ENCODE results near the gene PTH1R.

PTH1R gene

DNA sequence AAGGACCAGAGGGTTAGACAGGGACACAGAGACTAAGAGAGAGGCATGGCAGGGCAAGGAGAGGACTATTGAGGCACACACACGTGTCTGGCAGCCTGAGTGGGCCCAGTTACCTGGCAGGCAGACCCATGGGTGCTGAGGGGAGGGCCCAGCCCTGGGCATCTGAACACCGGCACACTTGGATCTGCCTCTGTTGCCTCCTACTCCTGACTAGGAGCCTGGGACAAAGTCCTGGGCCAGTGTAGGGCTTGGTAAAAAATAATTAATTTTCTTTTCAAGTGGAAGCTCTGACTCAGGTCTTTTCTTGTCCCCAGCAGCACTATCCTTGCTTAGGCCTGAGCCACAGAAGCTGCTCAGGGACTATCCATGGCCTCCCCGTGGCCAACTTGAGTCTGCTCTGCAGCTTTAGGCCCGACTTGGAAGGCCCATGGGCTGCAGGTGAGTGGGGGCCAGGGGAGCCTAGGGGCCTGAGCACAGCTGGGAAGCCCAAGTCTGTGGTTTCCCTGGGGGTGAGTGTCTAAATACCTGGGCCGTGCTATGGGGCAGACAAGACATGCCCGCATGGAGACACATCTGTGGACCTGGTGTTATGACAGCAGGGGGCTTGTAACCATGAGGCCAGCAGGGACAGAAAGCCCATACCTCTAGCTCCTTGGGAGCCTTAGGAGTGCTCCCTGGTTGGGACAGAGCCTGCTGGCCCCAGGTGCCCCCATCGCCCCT, at the start of gene PTH1R:
Gene PTH1R, plus strand, starts transcription at position 316 of the 720 bp plus-strand sequence. CDS start 5,839 bp downstream, outside the sequence.
- no peak for DNase-seq

DNA sequence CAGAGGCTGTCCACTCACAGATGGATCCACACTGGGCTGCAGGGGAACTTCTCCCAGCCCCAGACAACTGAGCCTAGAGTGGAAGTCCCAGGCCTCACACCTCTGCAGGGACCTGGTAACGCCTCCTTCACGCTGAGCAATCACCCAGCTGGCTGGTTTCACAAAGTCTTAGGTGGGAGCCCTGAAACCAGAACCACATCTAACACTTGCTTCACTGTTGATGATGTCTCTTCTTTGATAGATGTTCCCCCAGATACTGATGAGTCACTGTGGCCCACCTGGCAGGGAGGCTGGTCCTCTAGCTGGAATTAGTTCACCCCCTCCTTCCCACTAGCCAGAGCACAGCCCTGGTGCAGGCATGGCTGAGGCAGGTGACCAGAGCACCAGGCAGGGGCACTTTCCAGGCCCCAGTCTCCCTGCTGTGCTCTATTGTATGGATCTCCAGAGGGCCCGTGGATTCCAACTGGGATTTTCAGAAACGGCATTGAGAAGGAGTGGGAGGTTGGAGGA, 47.8 kb upstream of the PTH1R start:
- no peak for DNase-seq

DNA sequence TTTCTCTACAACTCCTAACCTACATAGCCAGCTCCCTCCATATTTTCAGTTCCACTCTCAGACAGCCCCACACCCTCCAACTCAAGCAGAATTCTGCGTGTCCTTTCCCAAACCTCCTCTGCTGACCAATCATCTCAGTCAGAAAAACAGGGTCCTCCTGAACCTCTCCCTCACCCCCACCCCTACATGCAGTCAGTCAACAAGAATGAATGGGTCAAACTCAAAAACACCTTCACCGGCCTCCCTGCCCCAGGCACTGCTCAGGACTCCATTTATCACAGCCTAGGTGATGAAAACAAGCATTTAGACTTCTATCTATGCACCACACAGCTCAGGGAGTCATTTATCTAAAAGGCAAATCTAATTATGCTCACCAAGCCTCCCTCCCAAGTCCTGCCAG, 46.7 kb upstream of the PTH1R start:
- DNase-seq, result no peak

DNA sequence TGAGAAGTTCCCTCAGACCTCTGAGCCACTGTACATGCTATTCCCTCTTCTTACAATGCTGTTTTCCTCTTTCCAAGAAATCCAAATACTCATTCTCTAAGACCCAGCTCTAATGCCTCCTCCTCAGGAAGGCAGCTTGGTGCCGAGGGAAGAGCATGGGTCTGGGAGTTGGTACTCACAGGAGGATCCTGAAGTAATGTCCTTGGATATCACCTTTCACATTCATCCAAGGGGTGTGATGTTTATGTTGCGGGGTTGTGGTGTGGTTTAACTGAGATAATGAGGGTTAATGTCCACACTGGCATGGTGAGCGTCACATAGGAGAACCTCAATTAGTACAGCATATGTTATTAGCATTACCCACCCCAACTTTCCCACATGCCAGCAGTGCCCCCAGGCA, 46.2 kb upstream of the PTH1R start:
- no peak for DNase-seq

DNA sequence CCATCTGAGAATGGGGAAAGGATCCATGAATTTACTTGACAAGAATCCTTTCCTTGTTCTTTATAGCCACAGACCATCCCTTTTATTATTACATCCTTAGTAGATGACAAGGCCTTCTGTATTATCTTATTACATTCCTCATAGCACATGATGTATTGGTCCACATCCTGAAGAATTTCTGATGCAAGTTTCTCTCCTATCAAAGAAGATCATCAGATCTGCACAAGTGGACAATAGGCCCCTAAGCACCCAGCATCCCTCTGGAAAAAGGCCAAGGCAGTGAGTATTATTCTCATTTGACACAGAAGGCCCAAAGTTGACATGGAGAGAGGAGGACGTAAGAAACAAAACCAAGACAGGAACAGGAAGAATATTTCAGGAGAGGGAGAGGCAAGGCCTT, 45.7 kb upstream of the PTH1R start:
- no peak for DNase-seq

DNA sequence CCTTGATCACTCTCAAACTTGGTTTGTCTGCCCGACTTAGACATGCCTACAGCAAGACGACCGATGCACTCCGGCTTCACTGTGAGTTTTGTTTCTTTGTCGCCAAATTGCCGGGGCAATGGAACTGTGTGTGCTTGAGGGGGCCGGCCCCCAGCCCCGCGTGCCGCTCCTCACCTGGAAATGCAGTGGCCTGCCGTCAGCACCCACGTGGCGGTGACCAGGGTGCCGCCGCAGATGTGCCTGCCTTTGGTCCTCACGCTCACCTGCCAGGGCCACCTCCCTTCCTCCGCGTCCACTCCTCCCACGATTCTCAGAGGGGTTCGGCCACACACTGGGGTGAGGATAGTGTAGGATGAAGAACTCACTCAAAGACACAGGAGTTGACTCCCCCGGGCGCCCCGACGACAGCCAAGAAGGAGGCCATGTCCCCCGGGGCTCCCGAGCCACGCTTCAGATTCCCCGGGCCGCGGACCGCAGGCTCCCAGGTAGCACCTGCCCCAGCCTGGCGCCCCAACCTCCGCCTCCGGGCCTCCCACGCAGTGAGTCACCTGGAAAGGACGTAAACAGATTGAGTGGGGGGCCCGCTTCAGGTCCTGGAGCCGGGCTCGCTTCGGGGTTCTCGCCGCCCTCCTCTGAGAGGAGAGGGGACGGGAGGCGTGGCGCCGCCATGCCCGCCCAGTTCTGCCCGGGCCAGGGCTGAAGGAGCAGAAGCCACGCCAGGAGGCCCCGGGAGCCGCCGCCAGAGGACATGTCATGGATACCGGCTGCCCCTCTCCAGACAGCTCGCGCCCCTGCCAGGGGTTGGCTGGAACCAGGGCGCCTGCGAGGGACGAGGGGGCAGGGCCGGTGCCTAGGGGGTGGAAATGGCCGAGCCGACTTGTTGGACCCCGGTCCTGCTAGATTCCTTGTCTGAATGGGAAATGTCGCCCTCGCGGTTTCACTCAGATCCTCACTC, 43.9 kb upstream of the PTH1R start:
- DNase-seq, result no peak

DNA sequence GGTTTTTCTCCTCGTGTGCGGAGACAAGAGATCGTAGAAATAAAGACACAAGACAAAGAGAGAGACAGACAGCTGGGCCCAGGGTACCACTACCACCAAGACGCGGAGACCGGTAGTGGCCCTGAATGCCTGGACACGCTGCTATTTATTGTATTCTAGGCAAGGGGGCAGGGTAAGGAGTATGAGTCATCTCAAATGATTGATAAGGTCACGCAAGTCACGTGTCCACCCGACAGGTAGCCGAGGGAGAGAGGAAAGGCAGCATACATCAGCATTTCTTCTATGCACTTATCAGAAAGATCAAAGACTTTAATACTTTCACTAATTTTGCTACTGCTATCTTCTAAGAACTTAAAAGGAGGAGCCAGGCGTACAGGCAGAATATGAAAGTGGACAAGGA, 42.5 kb upstream of the PTH1R start:
- DNase-seq, result no peak

DNA sequence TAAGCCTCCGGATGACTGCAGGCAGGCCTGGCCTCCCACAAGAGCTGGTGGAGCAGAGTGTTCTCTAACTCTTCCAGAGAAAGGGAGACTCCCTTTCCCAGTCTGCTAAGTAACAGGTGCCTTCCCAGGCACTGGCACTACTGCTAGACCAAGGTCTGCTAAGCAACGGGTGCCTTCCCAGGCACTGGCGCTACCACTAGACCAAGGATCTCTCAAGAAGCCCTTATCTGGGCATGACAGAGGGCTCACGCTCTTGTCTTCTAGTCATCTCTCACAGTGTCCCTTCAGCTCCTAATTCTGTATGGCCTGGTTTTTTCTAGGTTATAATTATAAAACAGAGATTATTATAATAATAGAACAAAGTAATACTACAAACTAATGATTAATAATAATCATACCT, 42.0 kb upstream of the PTH1R start:
- DNase-seq, result no peak

DNA sequence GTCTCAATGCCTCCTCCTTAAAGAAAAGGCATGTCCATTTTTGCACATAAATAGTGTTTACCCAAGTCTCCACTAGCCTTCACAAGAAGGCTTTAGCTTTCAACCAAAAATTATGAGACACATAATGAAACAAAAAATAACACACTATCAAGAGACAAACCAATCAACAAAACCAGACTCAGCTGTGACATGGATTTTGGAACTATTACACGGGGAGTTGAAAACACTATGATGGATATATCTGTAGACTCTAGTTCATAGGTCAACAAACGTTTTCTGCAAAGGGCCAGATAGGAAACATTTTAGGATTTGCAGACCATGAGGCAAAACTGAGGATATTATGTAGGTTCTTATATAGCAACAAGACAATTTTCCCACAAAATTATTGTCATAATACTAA, 39.2 kb upstream of the PTH1R start:
- no peak for DNase-seq

DNA sequence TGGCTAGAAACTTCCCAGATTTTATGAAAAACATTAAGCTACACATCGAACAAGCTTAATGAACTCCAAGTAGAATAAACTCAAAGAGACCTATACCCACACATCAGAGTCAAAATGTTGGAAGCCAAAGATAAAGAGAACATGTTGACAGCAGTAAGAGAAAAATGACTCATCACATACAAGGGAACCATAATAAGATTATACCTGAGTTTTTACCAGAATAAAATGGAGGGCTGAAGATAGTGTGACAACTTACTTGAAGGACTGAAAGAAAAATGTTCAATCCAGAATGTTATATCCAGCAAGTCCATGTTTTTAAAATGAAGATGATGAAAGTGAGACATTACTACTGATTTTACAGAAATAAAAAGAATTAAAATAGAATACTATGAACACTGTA, 37.0 kb upstream of the PTH1R start:
- DNase-seq, result no peak

DNA sequence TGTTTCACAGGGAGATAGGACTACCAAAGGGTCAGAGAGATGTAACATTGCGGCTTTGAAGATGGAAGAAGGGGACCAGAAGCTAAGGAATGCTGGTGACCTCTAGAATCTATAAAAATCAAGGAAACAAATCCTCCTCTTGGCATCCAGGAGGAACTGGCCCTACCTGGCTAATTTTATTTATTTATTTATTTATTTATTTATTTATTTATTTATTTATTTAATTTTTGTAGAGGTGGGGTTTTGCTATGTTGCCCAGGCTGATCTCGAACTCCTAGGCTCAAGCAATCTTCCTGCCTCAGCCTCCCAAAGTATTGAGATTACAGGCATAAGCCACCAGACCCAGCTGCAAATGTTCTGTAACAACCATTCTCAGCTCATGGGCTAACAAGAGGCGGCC, 34.0 kb upstream of the PTH1R start:
- DNase-seq, result no peak

DNA sequence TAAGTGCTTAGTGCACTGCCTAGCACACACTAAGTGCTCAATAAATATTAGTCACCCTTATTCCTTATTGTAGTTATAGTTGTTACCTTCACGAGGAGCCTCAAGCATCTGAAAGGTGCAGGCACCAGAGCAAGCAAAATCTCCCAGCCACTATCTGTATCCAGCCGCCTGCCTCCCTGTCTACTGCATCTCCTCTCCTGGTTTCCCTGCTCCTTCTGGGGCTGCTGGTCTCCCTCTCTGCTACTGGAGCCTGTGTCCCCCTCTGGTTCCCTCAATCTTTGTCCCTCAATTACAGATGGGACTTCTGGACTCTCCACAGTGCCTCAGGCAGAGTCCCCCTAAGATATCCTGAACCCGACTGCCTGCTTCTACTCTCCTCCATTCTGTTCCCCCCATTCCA, 33.1 kb upstream of the PTH1R start:
- DNase-seq, result no peak

DNA sequence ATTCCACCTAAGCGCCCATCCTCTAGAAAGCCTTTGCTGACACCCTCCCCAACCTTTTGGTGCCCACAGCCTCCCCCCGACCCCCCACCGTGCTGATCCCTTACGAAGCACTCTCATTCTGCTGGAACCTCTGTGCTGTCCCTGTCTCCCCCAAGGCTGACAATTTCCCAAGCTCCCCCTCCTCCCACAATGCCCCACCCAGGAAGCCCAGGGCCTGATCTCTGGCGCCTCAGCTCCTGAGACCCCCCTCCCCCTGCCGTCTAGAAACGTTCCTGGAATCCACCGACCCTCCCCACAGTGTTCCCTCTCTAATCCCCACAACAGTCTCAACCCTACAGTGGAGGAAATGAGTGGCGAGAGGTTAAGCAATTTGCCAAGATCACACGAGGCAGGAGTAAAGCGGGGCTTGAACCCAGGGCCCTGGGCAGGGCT, 32.6 kb upstream of the PTH1R start:
- DNase-seq, result no peak

DNA sequence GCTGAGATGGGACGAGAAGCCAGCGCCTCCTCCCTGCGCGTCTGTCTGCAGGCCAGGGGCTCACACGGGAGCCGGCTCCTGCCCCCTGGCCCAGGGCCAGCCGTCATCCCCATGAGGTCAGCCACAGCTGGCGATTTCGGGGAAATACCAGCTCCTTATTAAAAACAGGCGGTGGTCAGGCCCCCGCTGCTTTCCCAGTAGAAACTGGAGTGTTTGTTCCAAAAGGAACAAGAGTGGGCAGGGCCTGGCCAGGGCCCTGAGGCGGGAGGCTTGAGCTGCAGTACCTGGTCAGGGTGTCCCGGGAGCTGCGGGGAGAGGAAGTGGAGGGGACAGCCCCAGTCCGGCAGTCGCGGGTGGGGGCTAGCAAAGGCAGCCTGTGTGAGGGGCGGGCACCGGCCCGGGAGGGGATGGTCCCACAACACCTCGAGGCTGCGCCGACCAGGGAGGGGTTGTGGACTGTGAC, 32.1 kb upstream of the PTH1R start:
- no peak for DNase-seq

DNA sequence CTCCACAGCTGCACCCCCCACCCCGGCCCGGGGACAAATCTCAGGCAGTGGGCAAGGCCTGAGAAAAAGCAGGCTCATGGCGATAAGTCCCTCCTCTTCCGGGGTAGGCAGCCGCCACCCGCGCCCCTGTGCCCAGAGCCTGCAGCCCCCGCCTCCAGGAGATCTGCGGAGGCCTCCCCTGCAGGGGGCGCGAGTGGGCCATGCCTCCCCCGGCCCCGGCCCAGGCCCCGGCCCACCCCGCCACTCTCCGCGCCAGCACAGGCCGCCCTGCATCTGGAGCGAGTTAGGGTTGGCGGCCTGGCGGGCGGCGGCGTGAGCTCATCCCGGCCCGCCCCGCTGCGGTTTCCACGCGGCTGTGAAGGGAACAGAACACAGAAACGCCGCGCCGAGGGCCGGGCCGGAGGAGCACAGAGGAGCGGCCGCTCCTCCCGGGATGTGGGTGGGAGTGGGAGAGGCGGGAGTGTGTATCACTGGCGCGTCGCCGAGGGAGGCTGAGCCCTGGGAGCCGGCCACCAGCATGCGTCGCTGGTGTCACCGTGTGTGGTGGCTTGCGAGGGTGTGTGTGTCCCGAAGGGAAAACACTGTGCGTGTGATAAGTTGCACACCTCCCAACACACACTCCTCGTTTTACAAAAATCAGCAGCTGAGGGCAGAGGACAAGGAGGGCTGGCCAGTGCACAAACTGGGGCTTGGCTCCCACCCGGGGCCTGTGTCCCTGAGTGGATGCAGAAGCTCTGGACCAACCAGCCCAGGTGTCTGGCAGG, 31.5 kb upstream of the PTH1R start:
- DNase-seq, result peak; percentile 15

DNA sequence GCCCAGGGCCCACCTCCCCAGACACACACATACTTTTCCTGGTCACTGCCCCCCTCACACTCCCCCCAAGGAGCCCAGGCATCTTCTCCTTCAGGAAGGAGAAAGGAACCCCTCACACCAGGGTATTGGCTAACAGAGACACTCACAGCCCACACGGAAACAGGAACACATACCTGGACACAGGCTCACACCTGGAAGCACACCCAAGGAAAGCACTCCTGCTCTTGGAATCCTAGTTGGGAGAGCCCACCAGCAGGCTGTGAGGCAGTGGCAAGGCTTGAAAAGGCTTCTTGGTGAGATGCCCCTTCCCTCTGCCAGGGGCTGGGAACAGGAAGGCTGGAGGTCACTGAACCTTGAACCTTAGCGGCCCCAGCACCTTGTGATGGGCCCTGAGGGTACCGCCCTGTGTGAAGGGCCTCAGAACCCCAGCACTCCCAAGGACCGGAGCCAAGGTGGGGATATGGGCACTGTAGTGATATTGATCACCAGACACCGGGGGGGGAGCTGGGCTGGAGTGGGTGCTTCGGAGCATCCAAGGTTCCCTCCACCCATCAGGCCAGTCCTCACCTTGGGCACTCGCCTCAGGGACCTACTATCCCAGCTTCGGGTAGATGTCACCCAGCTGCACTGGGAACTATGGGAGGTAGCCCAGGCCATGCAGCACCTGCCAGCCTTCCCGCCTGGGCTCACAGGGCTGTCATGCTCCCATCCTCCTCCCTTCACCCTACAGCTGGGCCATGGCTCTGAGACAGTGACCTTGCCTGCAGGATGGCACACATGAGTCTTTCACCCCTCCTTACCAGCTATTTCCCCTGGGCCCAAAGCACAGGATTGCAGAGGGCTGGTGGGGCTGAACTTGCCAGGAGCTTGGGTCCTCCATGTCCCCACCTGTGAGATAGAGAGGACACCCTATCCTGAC, 30.6 kb upstream of the PTH1R start:
- no peak for DNase-seq

DNA sequence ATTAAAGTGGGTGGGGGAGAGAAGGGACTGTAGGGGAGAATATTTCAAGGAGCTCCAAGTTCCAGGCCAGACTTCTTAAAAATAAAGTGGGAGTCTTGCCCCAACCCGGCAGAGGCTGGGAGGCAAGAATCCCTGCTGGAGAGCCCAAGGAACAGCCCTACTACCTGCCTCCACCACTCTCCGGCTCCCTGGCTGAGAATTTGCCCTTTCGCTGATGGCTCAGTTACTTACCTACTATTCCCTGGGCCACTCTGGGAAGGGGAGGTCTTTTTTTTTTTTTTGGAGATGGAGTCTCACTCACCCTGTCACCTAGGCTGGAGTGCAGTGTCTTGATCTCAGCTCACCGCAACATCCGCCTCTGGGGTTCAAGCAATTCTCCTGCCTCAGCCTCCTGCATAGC, 29.8 kb upstream of the PTH1R start:
- DNase-seq, result no peak

DNA sequence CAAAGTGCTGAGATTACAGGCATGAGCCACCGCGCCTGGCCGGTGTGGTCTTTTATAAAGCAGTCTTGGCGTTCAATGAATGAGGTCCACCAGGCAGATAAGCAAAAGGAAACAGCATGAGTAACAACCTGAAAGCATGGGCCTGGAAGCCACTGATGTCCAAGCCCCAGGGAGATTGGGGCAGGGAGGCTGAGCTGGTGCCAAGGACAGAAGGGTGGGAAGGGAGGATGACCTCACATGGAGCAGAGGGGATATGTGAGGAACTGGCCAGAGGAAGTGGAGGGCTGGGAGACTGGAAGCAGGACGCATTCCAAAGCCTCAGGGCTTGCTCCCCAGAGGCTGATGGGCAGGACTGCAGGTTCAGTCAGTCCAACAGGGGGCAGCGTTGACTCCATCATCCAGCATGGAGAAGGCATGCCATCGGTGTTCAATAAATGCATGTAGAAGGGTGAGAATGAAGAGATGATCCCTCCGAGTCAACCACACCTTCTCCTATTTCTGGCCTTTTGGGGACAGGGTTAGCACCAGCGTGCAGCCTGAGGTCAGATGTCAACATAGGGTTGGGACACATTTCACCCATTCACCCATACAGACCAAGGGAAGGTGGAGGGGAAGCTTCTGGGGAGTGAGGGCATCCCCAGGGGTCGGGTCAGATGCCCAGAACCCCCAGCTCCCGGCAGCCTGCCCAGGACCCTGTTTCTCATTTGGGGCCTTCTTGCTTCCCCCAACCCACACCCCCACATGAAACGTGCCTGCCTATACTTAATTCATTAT, 29.1 kb upstream of the PTH1R start:
- DNase-seq, result peak; percentile 8

DNA sequence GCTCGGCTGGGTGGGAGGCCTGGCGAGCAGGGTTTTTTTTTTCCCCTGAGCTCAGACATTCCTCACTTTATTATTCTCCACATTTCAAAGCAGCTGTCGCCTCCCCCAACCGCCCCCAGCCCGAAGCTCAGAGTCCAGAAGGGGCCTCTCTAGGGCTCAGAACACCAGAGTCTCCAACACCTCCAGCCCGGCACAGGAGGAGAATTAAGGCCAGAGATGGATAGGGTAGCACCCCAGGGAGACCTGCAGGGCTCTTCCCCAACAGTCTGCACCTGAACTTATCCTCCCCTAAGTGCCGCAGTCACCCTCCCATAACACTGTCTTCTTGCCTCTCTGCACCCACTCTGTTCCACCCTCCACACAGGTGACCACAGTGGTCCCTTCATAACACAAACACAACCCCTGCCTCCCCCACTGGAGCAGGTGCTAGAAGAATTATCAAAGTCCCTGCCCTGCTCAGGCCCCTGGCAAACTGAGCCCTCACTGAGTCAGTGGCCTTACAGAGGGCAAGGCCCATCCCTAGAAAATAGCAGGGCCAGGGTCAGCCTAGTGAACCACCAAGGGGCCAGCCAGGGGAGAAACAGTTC, 28.4 kb upstream of the PTH1R start:
- DNase-seq, result no peak

DNA sequence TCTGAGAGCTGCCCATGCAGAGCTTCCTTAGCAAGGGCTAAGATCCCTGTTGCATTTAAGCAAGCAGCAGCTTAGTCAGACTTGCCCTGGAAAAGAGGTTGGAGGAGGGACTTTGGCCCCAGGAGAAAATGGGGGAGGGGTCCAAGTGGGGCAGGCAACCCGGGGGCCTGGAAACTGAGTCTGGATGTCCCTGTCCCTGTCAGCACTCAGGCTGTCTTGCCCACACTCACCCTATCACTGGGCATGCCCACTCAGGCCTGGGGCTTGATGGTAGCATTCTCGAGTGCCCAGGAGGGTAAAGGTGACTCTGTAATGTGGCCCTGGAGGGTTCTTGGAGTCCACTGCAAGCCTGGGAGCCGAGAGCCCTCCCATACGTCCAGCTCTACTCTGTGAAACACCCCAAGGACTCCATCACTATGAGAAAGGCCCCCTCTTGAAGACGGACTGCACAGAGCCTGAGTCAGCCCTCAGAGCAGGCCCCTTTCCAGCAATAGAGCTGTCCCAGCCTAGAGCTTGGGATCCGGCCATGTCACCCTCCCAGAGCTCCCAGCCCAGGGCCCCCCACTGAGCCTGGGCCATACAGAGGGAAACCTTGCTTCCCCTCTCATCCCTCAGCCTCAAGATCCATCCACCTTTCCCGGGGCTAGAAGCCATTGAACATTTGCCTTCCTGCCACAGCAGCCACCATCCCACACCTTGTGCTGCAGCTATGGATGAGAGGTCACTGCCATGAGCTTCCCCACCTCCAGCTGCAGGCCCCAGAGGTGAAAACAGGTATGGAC, 27.6 kb upstream of the PTH1R start:
- no peak for DNase-seq

Measured in NCI-H82 (cell line).